Measurements from ENCODE around the gene SYT8.
"Not testable (repeated sequence)": the region's sequence is repeated elsewhere in the genome, so short reads cannot be mapped to it uniquely, and the experiment has no call there.

The SYT8 gene

DNA sequence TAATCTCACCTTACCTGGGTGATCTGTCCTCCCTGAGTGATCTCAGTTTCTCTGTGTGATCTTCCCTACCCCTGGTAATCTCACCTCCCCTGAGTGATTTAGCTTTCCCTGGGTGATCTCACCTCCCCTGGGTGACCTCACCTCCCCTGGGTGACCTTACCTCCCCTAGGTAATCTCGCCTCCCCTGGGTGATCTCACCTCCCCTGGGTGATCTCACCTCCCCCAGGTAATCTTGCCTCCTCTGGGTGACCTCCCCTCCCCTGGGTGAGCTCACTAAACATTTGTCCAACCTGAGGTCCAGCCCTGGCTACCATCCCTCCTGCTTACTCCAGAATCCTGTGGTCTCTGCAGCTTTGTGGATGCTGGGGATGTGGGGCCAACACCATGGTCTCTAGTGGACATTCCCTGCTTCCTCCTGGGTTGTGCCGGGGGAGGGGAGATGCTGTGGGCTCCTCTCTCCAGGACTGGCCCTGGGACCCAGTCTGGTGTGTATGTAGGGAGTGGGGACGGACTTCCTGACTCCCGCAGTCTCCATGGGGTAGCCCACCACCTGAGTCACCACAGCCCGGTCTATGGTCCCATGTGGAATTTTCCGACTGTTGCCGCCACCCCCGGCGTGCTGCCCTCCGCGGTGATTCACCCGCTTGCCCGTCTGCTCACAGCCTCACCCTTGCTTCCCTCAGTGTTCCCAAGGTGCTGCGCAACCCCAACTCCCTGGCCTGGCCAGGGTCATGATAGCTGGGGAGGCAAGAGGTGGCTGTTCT is 28.0 kb downstream of the SYT8 start:
- DNase-seq = no peak

DNA sequence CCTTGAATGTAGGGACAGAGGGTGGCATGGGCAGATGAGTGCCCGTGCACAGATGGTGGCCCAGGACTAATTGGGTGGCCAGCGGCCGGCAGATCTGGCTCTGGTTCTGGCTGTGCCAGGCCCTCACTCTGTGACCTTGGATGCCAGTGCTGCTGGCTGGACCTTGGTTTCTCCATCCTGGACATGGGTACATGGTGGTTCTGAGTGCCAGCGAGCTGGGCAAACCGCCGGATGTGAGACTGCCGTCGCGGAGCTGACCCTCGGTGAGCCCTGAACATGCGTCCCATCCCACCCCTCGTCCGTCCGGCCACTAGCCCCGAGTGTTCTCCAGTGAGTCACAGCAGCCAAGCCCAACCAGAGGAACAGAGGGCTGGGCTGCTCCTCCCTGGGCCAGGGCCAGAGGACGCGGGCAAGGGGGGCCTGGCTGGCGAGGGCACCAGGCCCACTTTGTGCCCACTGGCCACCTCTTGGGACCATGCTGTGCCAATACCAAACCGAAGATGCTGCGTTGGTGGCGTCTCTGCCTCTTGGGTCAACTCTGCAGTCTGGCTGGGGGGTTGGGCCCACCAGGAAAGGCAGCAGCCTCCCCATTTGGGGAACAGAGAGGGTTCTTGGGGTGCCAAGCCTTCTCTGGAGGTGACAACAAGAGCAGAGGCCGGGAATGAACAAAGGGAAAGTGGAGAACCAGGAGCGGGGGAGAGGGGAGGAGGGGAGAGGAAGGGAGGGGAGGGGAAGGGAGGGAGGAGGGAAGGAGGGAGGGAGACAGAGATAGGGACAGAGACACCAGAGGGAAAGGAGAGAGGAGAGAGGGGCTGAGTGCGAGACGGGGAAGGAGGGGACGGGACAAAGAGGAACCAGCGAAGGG is 28.8 kb downstream of the SYT8 start:
- no peak for DNase-seq

DNA sequence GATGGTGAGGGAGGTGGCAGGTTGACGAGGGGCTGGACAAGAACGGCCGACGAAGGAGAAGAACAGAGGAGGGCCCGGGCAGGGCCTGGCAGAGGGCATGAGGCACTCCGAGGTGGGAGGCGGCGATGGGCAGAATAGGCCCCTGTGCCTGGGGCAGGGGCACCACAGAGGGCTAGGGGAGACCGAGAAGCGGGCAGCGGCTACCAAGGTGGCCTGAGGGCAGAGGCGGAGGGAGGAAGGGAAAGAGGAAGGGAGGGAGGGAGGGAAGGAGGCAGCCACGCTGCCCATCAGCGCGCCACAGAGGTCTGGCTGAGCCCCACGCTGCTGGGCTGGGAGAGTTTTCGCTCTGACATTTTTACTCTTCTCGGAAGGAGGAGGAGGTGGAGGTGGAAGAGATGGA is 29.4 kb downstream of the SYT8 start:
- DNase-seq = no peak

GRCh38 chr11:1864831-1865665 is 30.3 kb downstream of the SYT8 start:
- DNase-seq = no peak

DNA sequence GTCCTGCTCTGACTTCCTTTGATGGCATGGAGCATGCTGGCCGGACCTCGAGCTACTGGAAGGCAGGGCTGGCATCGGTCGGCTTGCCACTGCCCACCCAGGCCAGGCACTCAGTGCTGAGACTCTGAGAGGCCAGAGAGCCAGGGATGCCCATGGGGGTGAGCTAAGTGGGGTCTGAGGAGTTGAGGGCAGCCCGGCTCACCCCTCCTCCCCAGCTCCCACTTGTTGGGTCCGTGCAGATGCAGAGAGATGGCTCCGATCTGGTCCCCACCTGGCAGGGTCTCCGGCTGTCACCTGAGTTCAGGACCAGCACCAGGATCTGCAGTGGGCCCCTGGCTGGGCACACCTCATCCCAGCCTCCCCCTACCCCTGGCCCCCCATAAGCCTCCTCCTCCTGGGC is 31.4 kb downstream of the SYT8 start:
- no peak for DNase-seq

DNA sequence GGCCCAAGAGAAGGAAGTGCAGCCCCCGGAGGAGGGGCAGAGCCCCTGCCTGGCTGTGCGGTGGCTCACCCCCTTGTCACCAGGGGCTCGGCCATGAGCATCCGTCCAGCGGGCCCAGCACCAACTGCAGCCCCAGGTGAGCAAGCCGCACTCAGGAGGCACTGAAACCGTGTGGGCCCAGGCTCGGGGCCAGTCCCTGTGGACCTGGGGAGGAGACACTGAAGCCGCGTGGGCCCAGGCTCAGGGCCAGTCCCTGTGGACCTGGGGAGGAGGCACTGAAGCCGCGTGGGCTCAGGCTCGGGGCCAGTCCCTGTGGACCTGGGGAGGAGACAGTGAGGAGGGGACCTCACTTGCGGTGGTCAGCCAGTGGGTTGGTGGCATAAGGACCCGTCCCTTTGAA is 32.0 kb downstream of the SYT8 start:
- no peak for DNase-seq

DNA sequence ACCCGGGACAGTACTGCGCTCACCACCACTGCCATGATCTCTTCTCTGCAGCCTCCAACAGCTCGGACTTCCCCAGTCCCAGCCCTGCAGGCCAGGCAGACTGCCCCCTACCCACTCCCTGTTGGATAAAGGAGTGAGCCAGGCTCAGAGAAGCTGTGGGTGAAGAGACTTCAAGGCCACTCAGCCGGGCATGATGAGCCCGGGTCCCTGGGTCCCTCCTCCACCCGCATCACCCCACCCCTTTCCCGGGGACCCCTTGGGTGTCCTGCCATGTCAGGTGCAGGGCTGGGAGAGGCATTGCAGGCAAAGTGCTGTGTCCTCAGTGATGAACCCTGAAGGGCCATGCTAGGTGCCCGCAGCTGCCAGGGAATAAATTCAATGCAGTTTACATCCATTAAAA is 32.6 kb downstream of the SYT8 start:
- no peak for DNase-seq

DNA sequence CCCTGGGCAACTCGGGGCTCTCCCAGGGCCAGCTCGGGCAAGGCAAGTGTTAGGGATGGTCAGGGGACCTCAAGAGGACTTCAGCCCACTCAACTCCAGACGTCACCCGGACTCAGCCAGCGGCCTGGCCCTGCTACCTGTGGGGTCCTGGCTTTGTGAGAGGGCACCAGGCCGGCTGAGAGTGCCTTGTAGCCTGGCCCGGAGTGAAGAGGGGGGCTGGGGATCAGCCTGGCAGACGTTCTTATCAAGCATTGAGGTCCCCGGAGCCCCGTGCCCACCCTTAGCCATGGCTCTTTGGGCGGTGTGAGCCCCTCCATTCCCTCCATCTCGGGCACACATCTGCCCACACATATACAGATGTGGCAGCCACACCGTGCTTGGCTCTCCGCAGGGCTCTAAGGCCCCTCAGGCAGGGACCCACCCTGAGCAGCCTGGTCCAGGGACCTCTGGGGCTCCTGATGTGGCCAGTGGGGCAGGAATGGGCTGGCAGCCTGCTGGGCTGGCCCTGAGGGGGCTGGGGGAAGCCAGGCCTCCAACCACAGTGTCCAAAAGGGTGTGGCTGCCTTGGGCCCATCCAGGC is 33.4 kb downstream of the SYT8 start:
- DNase-seq = no peak

DNA sequence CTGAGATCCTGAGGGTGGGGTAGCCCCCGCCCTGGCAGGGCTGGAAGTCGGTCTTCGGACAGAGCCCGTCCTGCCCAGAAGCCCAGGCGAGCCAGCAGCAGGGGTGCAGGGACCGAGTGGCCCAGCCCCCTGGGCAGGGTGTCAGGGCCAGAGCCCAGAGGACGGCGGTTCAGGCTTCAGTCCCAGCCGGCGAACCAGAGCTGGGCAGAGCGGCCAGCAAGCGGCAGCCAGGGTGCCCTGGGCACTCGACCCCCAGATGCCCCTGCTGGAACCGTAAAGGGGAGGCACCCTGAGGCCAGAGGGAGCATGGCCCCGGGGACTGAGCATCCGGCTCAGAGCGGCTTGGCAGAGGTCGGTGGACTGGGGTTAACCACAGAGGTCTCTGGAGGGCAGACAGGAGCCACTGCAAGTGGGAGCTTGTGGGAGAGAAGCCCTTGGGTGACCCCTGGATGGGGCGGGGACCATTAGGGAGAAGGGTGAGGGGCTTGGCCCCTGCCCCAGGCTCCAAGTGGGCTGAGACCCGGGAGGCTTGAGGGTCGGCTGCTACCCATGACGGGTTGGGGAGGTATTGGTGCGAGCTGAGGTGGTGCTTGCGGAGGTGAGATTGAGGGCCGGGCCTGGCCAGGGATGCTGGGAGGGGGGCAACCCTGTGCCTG is 34.0 kb downstream of the SYT8 start:
- DNase-seq = no peak

DNA sequence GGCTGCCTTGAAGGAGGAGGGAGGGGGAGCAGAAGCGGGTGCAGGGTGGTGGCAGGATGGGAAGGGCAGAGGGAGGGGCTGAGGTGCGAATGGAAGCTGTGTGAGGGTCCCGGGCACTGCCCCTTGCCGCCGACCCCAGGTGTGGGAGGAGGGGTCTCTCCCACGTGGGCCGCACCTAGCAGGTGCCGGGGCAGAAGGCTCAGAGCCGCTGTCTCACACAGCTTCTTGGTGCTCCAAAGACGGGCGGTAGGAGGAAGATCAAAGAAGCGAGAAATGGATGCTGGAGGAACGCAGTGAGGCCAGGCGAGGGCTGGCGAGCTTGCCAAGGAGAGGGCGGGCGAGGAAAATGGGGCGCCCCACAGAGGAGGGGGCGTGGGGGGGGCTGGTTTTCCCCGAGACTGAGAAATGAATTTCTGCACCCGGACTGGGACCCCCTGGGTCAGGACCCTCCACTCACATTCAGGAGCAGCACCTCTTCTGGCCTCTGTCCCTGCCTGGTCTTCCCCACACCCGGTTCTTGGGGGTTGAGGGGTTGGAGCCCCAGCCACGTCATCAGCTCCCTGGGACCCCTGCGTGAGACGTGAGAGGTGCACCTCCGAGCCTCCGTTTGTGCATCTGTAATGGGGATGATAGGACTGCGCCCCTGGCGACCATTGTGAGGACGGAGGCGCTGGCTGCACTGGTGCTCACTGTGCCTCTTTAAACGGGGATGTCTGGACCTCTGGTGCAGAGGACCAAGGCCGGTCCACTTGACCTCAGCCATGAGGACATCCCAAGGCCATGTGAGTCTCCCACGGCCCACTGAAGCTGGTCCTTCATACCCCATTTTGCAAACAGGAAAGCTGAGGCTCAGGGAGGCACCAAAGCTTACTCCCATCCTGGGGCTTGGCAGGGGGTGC is 34.9 kb downstream of the SYT8 start:
- no peak for DNase-seq

GRCh38 chr11:1870326-1870696 is 35.5 kb downstream of the SYT8 start:
- DNase-seq = no peak

DNA sequence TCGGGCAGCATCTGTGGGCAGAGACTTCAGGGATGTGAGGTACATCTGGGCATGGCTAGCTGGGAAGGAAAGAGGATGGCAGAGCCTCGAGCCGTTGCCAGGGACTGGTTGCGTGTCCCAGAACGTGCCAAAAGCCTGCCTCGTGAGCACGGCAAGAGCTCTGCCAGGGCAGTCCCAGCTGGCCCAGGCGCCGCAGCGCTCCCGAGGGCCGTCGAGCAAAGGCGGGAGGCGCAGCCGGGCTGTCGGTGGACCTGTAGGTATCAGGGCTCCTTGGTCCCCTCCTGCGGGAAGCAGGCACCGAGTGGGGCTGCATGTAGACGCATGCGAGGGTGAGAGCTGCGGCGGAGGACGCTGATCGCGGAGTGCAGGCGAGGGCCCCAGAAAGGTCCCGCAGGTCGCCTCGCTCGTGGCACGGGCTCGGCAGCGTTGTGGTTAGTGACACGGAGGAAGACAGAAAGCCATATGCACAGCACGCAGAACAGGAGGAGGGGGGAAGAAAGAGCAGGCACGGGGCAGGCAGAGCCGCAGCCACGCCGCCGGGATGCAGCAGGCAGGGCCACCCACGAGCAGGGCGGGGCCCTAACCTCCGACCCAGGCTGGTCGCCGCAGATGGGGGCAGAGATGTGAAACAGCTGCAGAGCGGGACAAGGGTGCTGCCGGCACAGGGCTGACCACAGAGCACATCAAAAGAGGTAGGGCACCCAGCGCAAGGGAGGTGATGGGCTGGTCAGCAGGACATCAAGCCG is 36.1 kb downstream of the SYT8 start:
- DNase-seq = no peak

DNA sequence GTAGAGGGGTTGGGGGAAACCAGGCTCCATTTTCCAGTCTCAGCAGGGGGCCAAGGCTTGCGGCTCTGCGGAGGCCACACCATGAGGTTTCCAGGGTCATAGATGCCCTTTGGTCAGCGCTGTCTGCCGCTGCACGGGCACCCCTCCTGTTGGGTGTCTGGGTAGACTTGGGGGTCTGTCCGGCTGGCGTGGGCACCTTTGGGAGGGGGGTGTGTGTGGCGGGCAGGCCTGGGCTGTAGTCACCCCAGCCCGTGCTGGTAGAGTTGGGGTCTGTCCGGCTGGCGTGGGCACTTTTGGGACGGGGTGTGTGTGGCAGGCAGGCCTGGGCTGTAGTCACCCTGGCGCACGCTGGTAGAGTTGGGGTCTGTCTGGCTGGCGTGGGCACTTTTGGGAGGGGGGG is 36.7 kb downstream of the SYT8 start:
- DNase-seq = no peak

- DNase-seq = no peak
Measured at GRCh38 chr11:1872267-1872985, 37.6 kb downstream of the SYT8 start.

GRCh38 chr11:1873048-1873812 is 38.4 kb downstream of the SYT8 start:
- DNase-seq = no peak

DNA sequence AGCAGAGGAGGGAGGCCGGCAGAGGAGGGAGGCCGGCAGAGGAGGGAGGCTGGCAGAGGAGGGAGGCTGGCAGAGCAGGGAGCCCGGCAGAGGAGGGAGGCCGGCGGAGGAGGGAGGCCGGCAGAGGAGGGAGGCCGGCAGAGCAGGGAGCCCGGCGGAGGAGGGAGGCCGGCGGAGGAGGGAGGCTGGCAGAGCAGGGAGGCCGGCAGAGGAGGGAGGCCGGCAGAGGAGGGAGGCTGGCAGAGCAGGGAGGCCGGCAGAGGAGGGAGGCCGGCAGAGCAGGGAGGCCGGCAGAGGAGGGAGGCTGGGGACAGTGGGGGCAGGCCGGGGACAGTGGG is 39.0 kb downstream of the SYT8 start:
- DNase-seq = not testable (repeated sequence)

- not testable (repeated sequence) for DNase-seq
Measured at GRCh38 chr11:1874441-1875092, 39.8 kb downstream of the SYT8 start.

DNA sequence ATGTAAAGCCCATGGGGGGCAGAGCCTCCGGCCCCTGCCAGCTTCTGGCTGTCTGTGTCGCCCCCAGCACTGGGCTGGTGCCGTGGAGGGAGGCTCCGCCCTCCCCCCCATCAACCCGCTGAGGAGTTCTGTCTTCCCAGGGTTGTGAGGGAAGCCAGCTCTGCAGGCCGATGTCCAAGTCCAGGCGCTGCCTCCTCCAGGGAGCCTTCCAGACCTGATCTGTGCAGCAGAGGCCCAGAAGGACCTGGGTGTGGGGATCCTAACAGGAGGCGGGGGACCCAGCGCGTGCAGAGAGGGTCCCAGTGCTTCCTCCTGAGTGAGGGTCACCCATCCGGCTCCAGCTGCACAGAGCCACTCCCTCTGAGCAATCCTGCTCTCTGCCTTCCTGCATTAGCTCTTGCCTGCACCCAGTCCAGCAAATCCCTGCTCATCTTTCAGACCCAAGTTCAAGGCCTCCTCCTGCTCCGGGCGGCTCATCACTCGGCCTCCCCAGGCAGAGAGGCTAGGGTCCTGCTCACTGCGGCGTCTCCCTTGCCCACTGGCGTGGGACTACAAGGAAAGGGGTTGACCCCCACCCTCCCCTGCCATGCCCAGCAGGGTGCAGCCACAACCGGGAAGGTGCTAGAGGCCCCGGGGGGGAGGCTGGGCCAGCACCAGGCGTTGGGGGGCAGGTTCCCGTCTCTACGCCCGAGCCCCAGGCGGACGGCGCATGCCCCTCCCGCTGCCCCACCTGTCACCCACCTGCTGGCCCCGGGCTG is 40.5 kb downstream of the SYT8 start:
- no peak for DNase-seq

All from GF-D8 (cell line).